Measurements from ENCODE around the gene TKTL1. TPM values are rescaled to one million over a fixed set of nuclear protein-coding genes. Genes with fewer than 3 reads are reported as not detected.

The TKTL1 gene
- total and polyA plus RNA-seq, 2 experiments from 2014 or later: 0.52 TPM; not detected in 1

- no peak for DNase-seq (ENCODE audit: low spot score)
- H3K27ac ChIP-seq: peak overlapping the region; percentile 71
- H3K4me3 ChIP-seq: no peak overlapping the region
- TF ChIP-seq EZH2 (IDR thresholded peaks at IDR 0.05; ENCODE audit: borderline replicate concordance) (no peak), EZH2phosphoT487 (IDR thresholded peaks at IDR 0.05; ENCODE audit: low read depth, severe bottlenecking, unreplicated experiment) (no peak)
- TF ChIP-seq, protein P1, sequence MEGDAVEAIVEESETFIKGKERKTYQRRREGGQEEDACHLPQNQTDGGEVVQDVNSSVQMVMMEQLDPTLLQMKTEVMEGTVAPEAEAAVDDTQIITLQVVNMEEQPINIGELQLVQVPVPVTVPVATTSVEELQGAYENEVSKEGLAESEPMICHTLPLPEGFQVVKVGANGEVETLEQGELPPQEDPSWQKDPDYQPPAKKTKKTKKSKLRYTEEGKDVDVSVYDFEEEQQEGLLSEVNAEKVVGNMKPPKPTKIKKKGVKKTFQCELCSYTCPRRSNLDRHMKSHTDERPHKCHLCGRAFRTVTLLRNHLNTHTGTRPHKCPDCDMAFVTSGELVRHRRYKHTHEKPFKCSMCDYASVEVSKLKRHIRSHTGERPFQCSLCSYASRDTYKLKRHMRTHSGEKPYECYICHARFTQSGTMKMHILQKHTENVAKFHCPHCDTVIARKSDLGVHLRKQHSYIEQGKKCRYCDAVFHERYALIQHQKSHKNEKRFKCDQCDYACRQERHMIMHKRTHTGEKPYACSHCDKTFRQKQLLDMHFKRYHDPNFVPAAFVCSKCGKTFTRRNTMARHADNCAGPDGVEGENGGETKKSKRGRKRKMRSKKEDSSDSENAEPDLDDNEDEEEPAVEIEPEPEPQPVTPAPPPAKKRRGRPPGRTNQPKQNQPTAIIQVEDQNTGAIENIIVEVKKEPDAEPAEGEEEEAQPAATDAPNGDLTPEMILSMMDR (IDR thresholded peaks at IDR 0.05; ENCODE audit: poor library complexity): no peak
- H3K27me3 ChIP-seq: no peaks in the 10 kb centered on the region
- 61% methylated on average over 37 of the region's 43 CpGs for WGBS (ENCODE audit: low lambda C conversion rate, missing lambda C conversion rate)
- no peaks in the 10 kb centered on the region for H3K9me3 ChIP-seq (ENCODE audit: low read depth)
- peak overlapping the region; percentile 85 for H3K4me2 ChIP-seq
- H2AFZ ChIP-seq: no peak overlapping the region
- H3K4me1 ChIP-seq (ENCODE audit: insufficient read depth): peaks cover 15% of the 10 kb centered on the region
- peaks cover 5% of the 10 kb centered on the region for H4K20me1 ChIP-seq (ENCODE audit: insufficient read depth, poor library complexity, severe bottlenecking)
- no peaks in the 10 kb centered on the region for H3K9me2 ChIP-seq (replicated peaks; ENCODE audit: insufficient read depth)
- H3K36me3 ChIP-seq (replicated peaks; ENCODE audit: insufficient read depth, low read depth): no peaks in the 10 kb centered on the region
- H3K79me2 ChIP-seq: peaks cover 25% of the 10 kb centered on the region
Measured at GRCh38 chrX:154371789-154372300, 76.2 kb downstream of the TKTL1 start.

DNA sequence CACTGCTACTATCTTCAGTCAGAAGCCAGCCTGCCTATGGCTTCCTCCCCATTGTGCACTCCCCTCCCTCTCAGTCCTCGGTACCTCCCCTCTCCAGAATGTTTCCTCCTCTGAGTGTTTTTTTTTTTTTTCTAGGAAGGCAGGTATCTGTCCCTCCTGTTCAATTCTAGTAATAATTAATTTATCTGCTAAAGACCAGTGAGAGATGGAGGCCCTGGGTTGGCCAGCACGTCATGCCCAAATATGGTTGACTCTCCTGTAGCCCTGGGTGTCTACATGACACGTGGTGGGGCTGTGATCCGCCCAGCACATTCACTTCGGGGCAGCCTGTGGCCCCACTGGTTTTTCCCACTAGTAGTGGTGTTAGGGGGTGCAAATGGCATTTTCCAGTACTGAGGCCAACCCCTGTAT lies 77.0 kb downstream of the TKTL1 start:
- peaks cover 5% of the 10 kb centered on the region for H4K20me1 ChIP-seq (ENCODE audit: insufficient read depth, poor library complexity, severe bottlenecking)
- H3K79me2 ChIP-seq: peaks cover 17% of the 10 kb centered on the region
- peaks cover 19% of the 10 kb centered on the region for H3K4me1 ChIP-seq (ENCODE audit: insufficient read depth)
- H3K36me3 ChIP-seq (replicated peaks; ENCODE audit: insufficient read depth, low read depth): no peaks in the 10 kb centered on the region
- no peak overlapping the region for H2AFZ ChIP-seq
- H3K27me3 ChIP-seq: no peaks in the 10 kb centered on the region
- DNase-seq (ENCODE audit: low spot score): no peak
- 60% methylated on average over 5 of the region's 5 CpGs for WGBS (ENCODE audit: low lambda C conversion rate, missing lambda C conversion rate)
- no peaks in the 10 kb centered on the region for H3K9me2 ChIP-seq (replicated peaks; ENCODE audit: insufficient read depth)
- peak overlapping the region; percentile 57 for H3K27ac ChIP-seq
- no peak for TF ChIP-seq EZH2phosphoT487 (IDR thresholded peaks at IDR 0.05; ENCODE audit: low read depth, severe bottlenecking, unreplicated experiment)
- TF ChIP-seq, protein P1 (IDR thresholded peaks at IDR 0.05; ENCODE audit: poor library complexity): no peak
- no peak for TF ChIP-seq EZH2 (IDR thresholded peaks at IDR 0.05; ENCODE audit: borderline replicate concordance)
- peak overlapping the region; percentile 85 for H3K4me2 ChIP-seq
- H3K9me3 ChIP-seq (ENCODE audit: low read depth): no peaks in the 10 kb centered on the region
- H3K4me3 ChIP-seq: no peak overlapping the region

DNA sequence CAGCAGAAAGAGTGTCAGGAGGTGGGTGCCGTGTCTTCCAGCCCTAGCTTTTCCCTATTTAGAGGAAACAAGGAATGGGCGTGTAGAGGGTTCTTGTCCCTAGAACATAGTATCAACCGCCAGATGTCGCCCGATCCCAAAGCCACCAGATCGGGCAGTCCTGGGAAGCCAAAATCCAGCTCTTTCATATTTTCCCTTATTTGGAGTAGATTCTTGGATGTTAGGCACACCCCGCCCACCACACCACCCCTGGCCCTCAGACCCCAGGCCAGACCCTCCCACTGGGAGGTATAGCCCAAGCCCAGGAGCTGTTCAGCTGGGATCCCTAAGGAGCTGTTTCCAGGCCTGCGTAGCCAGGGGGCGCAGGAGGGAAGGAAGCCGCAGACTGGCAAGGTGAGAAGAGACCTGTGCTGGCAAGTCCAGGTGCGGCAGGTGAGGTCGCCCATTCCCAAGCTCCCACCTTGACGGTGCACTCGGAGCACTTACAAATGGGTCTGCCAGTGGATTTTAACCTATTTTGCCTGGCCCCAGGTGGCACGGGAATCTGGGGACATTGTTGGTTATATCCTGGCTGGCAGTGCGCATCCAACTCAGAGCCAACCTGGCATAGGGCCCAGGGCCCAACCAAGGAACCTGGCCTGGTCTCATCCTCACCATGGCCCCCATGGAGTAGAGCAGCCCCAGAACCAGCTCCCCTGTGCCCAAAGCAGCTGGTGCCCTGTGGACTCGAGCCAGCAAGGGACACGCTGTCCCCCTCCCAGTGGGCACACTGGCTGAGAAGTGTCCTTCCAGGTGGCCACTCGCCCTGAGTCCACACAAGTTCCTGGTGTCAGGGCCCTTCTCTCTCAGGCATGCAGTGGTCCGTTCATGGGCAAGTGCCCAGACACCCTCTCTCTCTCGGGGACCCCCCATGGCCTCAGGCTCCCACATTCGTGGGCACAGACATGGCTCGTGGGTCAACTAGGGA lies 78.0 kb downstream of the TKTL1 start:
- peaks cover under 1% of the 10 kb centered on the region for H4K20me1 ChIP-seq (ENCODE audit: insufficient read depth, poor library complexity, severe bottlenecking)
- no peak overlapping the region for H3K4me3 ChIP-seq
- H3K4me1 ChIP-seq (ENCODE audit: insufficient read depth): peaks cover 18% of the 10 kb centered on the region
- H3K27ac ChIP-seq: peak overlapping the region; percentile 57
- TF ChIP-seq EZH2phosphoT487 (IDR thresholded peaks at IDR 0.05; ENCODE audit: low read depth, severe bottlenecking, unreplicated experiment): no peak
- TF ChIP-seq, protein P1 (IDR thresholded peaks at IDR 0.05; ENCODE audit: poor library complexity): peak; percentile 59
- H3K79me2 ChIP-seq: peaks cover 7% of the 10 kb centered on the region
- no peaks in the 10 kb centered on the region for H3K9me3 ChIP-seq (ENCODE audit: low read depth)
- H3K27me3 ChIP-seq: no peaks in the 10 kb centered on the region
- H3K9me2 ChIP-seq (replicated peaks; ENCODE audit: insufficient read depth): no peaks in the 10 kb centered on the region
- WGBS (ENCODE audit: low lambda C conversion rate, missing lambda C conversion rate): 51% methylated on average over 23 of the region's 23 CpGs
- peak; percentile 75 for DNase-seq (ENCODE audit: low spot score)
- H3K36me3 ChIP-seq (replicated peaks; ENCODE audit: insufficient read depth, low read depth): no peaks in the 10 kb centered on the region
- peak overlapping the region; percentile 85 for H3K4me2 ChIP-seq
- H2AFZ ChIP-seq: no peak overlapping the region
